Measurements from ENCODE around the gene RAMP2.

Gene RAMP2

DNA sequence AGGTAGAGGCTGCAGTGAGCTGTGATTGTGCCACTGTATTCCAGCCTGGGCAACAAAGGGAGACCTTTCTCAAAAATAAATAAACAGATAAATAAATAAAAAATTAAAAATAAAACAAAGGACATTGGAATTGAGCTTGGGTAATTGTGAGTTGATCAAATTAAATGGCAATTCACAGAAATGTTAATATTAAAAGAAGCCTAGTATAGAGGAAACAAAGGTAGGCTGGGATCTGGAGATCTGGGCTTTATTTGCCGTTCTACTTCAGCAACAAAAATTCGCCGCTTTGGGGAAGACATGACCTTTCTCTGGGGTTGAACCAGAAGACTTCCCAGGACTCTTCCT, 11.9 kb downstream of the RAMP2 start:
- Histone ChIP-seq H3F3A (ENCODE audit: insufficient read depth, low read length) (no peaks in the 10 kb centered on the region), H3K4me1 (ENCODE audit: insufficient read depth, low read length, severe bottlenecking) (peaks cover 15% of the 10 kb centered on the region), H3K9me3 (ENCODE audit: low read length) (no peaks in the 10 kb centered on the region), H3K27me3 (ENCODE audit: insufficient read depth, low read length) (no peaks in the 10 kb centered on the region), H3K4me2 (ENCODE audit: low read length) (peak overlapping the region; percentile 68), H3K36me3 (ENCODE audit: insufficient read depth, low read length) (peaks cover 25% of the 10 kb centered on the region), H3K27ac (ENCODE audit: low read depth, low read length, poor library complexity, severe bottlenecking) (no peak overlapping the region), H3K9me2 (ENCODE audit: low read depth, low read length) (no peaks in the 10 kb centered on the region), H4K20me1 (ENCODE audit: insufficient read depth, low read length) (no peaks in the 10 kb centered on the region), H3K9ac (ENCODE audit: low read length) (peak overlapping the region; percentile 95), H3K79me2 (ENCODE audit: insufficient read depth, low read length) (no peaks in the 10 kb centered on the region), H3K4me3 (ENCODE audit: low read depth, low read length, poor library complexity, severe bottlenecking) (peak overlapping the region; percentile 96), H2AFZ (ENCODE audit: low read length) (peak overlapping the region; percentile 98)
- no peak for TF ChIP-seq EZH2 (IDR thresholded peaks at IDR 0.05; ENCODE audit: borderline replicate concordance, low read length)
- TF ChIP-seq, protein P1, sequence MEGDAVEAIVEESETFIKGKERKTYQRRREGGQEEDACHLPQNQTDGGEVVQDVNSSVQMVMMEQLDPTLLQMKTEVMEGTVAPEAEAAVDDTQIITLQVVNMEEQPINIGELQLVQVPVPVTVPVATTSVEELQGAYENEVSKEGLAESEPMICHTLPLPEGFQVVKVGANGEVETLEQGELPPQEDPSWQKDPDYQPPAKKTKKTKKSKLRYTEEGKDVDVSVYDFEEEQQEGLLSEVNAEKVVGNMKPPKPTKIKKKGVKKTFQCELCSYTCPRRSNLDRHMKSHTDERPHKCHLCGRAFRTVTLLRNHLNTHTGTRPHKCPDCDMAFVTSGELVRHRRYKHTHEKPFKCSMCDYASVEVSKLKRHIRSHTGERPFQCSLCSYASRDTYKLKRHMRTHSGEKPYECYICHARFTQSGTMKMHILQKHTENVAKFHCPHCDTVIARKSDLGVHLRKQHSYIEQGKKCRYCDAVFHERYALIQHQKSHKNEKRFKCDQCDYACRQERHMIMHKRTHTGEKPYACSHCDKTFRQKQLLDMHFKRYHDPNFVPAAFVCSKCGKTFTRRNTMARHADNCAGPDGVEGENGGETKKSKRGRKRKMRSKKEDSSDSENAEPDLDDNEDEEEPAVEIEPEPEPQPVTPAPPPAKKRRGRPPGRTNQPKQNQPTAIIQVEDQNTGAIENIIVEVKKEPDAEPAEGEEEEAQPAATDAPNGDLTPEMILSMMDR (IDR thresholded peaks at IDR 0.05; ENCODE audit: low read length): no peak

- H3K9me2 ChIP-seq (ENCODE audit: low read depth, low read length): no peaks in the 10 kb centered on the region
- H3F3A ChIP-seq (ENCODE audit: insufficient read depth, low read length): no peaks in the 10 kb centered on the region
- H3K27ac ChIP-seq (ENCODE audit: low read depth, low read length, poor library complexity, severe bottlenecking): no peak within 1 kb of the TSS
- H3K4me2 ChIP-seq (ENCODE audit: low read length): peak within 1 kb of the TSS; percentile 68
- H3K36me3 ChIP-seq (ENCODE audit: insufficient read depth, low read length): peaks cover 30% of the 10 kb centered on the region
- TF ChIP-seq, protein P1 (IDR thresholded peaks at IDR 0.05; ENCODE audit: low read length): peak; percentile 16; the same call in 1 of the 2 replicates
- no peak for TF ChIP-seq EZH2 (IDR thresholded peaks at IDR 0.05; ENCODE audit: borderline replicate concordance, low read length)
- H3K4me1 ChIP-seq (ENCODE audit: insufficient read depth, low read length, severe bottlenecking): peaks cover 15% of the 10 kb centered on the region
- H4K20me1 ChIP-seq (ENCODE audit: insufficient read depth, low read length): no peaks in the 10 kb centered on the region
- no peaks in the 10 kb centered on the region for H3K79me2 ChIP-seq (ENCODE audit: insufficient read depth, low read length)
- H3K9ac ChIP-seq (ENCODE audit: low read length): peak within 1 kb of the TSS; percentile 95
- H2AFZ ChIP-seq (ENCODE audit: low read length): peak within 1 kb of the TSS; percentile 98
- no peaks in the 10 kb centered on the region for H3K27me3 ChIP-seq (ENCODE audit: insufficient read depth, low read length)
- peak within 1 kb of the TSS; percentile 96 for H3K4me3 ChIP-seq (ENCODE audit: low read depth, low read length, poor library complexity, severe bottlenecking)
- H3K9me3 ChIP-seq (ENCODE audit: low read length): no peaks in the 10 kb centered on the region
These were observed 12.4 kb downstream of the RAMP2 start, which contains the start of gene VPS25 for GRCh38 chr17:42773290-42774035. TSS of gene VPS25 (plus strand) at chr17:42773449. CDS start at chr17:42773476, 27 bp downstream.

GRCh38 chr17:42774066-42774745, 13.2 kb downstream of the RAMP2 start:
- peaks cover 38% of the 10 kb centered on the region for H3K36me3 ChIP-seq (ENCODE audit: insufficient read depth, low read length)
- no peaks in the 10 kb centered on the region for H3K27me3 ChIP-seq (ENCODE audit: insufficient read depth, low read length)
- H3K9me3 ChIP-seq (ENCODE audit: low read length): no peaks in the 10 kb centered on the region
- peak overlapping the region; percentile 95 for H3K9ac ChIP-seq (ENCODE audit: low read length)
- peak overlapping the region; percentile 96 for H3K4me3 ChIP-seq (ENCODE audit: low read depth, low read length, poor library complexity, severe bottlenecking)
- H4K20me1 ChIP-seq (ENCODE audit: insufficient read depth, low read length): no peaks in the 10 kb centered on the region
- H3K4me1 ChIP-seq (ENCODE audit: insufficient read depth, low read length, severe bottlenecking): peaks cover 15% of the 10 kb centered on the region
- H3K4me2 ChIP-seq (ENCODE audit: low read length): peak overlapping the region; percentile 68
- no peak overlapping the region for H2AFZ ChIP-seq (ENCODE audit: low read length)
- no peak for TF ChIP-seq EZH2 (IDR thresholded peaks at IDR 0.05; ENCODE audit: borderline replicate concordance, low read length)
- TF ChIP-seq, protein P1 (IDR thresholded peaks at IDR 0.05; ENCODE audit: low read length): no peak
- H3K79me2 ChIP-seq (ENCODE audit: insufficient read depth, low read length): no peaks in the 10 kb centered on the region
- H3K27ac ChIP-seq (ENCODE audit: low read depth, low read length, poor library complexity, severe bottlenecking): no peak overlapping the region
- no peaks in the 10 kb centered on the region for H3F3A ChIP-seq (ENCODE audit: insufficient read depth, low read length)
- no peaks in the 10 kb centered on the region for H3K9me2 ChIP-seq (ENCODE audit: low read depth, low read length)

Measured in OCI-LY1 (cell line).